HG02885 (cell line): ENCODE measurements around the gene SPINT1.
"Not testable (repeated sequence)": the region's sequence is repeated elsewhere in the genome, so short reads cannot be mapped to it uniquely, and the experiment has no call there.

Source experiments
- ATAC-seq: cut with Tn5 transposase; IDR thresholded peaks from one replicate; pipeline ENCODE4 v1.9.1; 2021; ENCODE audit warnings: mild to moderate bottlenecking; ENCODE audit not compliant: unreplicated experiment, poor library complexity

Gene SPINT1

DNA sequence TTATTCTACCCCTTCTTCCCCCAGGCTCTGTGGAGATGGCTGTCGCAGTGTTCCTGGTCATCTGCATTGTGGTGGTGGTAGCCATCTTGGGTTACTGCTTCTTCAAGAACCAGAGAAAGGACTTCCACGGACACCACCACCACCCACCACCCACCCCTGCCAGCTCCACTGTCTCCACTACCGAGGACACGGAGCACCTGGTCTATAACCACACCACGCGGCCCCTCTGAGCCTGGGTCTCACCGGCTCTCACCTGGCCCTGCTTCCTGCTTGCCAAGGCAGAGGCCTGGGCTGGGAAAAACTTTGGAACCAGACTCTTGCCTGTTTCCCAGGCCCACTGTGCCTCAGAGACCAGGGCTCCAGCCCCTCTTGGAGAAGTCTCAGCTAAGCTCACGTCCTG lies 12.9 kb downstream of the SPINT1 start:
- ATAC-seq = no peak

DNA sequence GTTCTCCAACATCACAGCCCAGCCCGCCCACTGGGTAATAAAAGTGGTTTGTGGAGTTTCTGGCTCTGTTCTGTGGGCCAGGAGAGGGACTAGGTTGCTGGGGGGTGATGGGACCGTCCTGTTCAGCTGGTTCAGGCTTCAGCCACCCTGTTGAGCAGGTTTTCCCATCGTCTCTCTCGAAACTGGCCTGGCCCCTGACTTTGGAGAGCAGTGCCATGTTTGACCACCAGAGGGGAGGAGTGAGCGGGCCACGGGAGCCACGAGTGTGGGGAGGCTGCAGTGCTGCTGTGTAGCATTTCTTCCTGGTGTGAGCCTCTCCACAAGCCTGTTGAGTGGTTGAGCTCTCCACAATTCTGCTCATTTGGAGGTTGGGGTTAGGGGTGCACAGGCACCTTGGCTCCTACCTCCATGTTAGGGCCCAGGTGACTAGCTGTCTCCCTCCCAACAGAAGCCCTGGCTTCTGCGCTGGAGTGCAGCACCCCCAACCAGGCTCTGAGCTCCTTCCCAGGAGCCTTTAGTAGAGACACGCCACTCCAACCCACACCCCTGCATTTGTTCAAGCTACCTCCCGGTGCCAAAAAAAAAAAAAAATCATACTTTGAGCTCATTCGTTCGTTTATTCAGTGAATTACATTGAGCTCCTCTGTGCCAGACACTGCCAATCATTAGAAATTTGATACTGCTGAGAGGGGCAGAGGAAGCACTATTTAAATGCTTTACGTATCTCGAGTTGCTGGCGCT lies 13.9 kb downstream of the SPINT1 start:
- peak; percentile 72 for ATAC-seq

DNA sequence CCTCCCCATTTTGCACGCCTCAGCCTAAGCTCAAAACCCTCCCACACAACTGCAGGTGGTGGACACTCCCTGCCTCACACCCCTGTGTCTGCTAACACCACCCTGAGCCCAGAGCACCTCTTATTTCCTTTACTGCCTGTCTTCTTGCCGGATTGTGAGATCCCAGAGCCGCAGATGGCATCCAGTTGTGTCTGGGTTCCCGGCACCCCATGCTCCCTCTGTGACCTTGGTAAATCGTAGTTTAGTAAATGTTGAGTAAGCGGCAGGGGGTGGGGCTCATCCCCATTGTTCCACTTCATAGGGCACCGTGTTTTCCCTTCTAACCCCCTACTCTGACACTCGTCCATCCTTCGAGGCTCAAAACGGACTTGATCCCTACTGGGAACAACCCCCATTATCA lies 14.9 kb downstream of the SPINT1 start:
- no peak for ATAC-seq

DNA sequence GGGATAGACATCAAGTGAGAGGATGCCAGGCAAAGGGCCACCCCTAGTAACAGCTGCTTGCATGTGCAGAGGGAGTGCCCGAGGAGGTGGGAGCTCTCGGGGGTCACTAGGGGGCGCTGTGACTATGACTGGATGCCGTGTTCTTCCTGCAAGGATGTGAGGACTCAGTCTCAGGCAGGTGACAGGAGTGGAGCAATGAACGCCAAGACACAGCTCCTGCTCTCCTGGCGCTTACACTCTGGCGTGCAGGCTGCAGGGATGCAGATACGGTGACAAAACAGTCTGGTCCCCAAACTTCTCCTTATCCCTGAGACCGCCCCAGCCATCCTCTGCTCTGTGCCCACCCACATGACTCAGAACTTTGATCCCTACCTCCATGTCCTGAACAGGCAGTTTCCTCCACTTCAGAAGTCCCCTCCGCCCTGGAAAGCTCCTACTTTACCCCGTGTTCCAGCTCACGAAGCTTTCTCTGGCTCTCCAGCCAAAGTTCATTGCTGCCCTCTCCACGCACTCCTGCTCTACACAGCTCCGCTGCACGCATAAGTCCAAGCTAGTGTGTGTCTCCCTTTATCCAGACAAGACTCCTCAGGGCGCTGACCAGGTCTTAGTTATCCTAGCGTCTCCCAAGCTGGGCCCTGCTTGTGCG lies 15.5 kb downstream of the SPINT1 start:
- no peak for ATAC-seq

- not testable (repeated sequence) for ATAC-seq
Measured at GRCh38 chr15:40861147-40861546, 17.3 kb downstream of the SPINT1 start.

GRCh38 chr15:40863660-40864270 lies 19.9 kb downstream of the SPINT1 start:
- no peak for ATAC-seq

DNA sequence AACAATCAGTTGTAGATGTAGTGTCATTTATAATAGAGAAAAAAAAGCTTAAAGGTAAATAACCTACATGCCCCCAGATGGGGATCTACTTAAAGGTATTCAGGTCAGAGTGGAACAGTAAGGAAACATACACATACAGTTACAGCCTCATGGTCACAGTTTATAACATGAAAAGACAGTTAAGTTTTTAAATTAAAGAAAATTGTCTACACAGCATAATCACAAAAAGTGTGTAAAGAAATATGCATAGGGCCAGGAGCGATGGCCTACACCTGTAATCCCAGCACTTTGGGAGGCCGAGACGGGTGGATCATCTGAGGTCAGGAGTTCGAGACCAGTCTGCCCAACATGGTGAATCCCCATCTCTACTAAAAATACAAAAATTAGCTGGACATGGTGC lies 23.4 kb downstream of the SPINT1 start:
- ATAC-seq = no peak

DNA sequence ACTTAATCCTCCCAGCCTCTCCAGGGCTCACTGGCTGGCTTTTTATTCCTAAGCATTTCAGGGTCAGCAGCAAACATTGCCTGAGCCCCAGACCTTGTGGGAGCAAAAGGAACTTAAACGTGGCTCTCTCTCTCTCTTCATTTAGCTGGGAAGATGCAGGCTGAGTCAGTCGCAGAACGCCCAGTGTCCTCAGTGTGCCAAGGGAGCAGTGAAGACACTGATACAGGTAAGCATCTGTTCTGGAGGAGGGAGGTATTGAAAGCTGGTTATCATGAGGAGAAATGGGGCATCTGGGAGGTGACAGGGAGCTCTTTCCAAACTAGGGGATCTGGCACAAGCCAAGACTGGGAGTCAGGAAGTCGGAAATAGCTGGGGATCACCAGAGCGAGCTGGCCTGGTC lies 25.8 kb downstream of the SPINT1 start:
- no peak for ATAC-seq

- no peak for ATAC-seq
Measured at GRCh38 chr15:40870716-40871115, 26.9 kb downstream of the SPINT1 start.

DNA sequence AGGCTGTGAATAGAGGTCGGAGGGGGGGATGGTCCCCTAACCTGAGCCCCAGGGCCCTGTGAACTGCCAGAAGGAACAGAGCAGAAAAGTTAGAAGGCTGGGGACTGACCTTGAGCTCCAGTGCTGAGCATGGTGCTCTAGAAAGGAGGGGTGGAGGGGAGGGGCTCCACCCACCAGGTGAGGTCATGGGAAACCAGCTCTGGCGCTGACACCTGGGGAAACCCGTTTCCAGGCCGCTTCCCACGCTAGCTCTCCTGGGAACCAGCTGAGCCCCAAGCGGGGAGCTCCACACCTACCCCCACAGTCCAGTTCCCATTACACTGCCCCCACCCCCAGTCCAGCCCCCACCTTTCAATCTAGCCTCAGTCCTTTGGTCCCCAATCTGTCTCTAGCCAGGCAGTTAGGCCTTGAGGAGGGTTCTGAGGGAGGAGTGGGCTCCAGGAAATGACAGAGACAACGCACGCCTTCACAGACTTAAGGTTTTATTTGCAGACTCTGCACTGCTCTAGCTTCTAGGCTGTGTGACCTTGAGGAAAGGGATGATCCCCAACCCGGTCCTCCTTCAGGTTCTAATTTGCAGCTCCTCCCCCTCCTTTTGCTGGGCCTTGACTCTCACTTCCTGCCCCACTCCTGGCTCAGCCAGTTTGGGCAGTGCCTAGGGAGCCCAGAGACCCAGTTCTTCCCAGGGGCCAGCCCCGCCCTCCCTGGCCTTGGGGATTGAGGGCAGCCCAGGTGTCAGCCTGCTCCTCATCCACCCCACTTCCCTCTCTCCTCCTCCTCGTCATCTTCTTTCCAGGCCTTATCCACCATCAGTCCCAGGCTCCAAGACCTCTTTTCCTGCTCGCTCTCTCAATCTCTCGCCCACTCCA lies 28.1 kb downstream of the SPINT1 start:
- no peak for ATAC-seq

DNA sequence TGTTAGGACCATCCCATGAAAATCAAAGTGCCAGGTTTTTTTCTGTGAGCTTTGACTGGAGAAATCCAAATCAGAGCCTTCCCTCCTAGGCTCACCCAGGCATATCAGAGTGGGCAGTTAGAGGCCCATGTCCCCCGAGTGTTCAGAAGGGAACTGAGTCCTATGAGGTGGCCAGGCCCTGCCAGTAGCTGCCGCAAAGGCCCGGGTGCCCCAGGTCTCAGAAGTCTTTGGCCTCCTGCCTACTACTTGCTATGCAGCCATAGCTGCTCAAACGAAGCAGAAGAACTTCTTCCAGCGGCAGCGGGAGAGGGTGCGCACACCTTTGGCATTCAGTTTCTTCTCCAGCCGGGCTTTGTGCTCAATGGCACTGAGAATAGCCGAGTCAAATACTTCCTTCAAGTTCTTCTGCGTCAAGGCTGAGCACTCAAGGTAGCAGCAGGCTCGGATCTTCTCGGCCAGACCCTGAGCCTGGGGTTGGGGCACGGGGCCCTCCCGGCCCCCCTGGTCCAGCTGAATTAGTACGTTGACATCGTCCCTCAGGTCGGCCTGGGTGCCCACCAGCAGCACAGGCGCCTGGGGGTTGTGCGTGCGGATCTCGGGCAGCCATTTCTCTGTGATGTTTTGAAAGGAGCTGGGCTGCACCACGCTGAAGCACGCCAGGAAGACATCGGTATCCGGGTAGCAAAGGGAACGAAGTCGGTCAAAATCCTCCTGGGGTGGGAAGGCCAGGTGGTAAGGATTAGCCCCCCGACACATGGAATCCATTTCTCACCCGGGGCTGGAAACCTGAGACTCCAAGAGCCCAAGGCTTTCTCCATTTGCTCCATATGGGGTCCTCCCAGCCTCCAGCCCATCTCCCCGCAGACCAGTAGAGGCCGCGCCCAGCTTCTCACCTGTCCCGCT lies 29.2 kb downstream of the SPINT1 start:
- no peak for ATAC-seq

DNA sequence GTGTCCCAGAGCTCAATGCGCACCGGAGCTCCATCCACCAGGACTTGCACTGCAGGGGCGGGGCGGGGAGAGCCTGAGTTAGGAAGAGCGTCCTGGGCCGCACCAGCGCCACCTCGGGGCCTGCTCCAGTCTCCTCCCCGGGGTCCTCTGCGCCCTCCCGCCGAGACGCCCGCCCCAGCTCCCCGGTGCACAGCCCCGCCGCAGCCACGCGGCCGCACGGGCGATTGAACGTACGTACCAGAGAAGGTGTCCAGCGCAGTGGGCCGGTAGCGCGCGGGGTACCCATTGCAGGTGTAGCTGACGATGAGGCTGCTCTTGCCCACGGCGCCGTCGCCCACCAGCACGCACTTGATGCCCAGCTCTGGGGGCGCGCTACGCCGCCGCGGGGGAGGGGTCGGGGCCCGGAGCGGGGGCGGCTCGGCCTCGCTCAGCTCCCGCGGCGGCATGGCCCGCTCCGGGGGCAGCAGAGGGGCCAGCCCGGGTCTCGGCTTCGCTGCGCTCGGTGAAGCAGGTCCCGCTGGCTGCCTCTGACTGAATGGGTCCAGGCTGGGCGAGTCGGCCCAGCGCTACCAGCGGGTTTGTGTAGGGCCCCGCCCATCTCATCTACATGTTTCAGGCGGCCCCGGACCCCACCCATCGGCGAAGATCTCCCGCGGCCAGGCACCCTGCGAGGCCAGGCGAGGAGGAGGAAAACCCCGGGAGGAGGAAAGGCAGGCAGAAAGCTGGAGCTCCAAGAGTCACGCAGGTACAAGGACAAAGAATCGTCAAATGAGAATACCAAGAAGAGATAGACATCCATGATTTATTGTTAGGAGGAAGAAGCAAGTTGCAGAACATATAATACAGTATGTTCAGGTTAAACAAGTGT lies 30.1 kb downstream of the SPINT1 start, which contains the start of gene RHOV:
TSS of gene RHOV (minus strand) at position 541 of the 868 bp plus-strand sequence. CDS start at position 446, 95 bp downstream.
- ATAC-seq = peak; percentile 58

DNA sequence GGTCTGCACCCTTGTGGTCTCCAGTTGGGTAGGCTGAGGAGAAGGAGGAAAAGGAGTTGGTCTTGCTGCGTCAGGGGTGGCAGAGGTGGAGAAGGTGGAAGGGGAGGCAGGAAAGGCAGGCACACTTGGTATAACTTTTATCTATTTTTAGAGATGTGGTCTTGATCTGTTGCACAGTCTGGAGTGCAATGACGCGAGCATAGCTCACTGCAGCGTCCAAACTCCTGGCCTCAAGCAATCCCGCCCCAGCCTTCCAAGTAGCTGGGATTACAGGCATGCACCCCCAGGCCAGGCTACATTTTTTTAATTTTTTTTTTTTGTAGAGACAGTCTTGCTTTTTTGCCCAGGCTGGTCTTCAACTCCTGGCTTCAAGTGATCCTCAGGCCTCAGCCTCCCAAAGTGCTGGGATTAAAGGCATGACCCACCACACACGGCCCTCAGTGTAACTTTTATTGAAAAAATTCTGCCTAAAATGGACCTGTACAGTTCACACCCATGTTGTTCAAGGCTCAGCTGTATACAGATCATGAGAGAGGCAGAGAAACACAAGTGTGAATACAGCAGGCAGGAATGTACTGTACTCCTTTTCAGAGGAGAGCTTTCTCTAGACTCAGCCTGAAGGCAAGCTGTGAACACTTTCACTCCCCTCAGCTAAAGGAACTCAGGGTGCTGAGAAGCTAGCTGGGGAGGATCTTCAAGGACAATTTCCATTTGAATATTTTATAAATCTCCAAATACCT lies 32.3 kb downstream of the SPINT1 start:
- no peak for ATAC-seq

DNA sequence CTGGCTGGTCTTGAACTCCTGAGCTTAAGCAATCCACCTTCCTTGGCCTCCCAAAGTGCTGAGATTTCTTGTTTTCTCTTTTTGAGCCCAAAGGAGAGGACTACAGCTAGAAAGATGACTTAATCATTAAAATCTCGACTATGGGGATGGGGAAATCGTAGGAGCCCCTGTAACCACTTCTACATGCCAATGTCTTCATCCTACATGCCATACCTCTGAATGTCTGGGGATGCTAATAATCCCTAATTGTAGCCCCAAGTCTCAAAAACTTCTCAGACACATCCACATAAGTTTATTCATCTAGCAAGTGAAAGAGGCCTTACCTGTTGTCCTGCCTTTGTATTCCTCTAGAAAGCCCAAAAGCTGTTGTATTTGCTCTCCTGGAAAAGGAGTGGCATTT lies 33.8 kb downstream of the SPINT1 start:
- ATAC-seq = no peak

GRCh38 chr15:40878785-40879184 lies 34.9 kb downstream of the SPINT1 start:
- ATAC-seq = peak; percentile 50

GRCh38 chr15:40879609-40880008 lies 35.8 kb downstream of the SPINT1 start:
- ATAC-seq = no peak

DNA sequence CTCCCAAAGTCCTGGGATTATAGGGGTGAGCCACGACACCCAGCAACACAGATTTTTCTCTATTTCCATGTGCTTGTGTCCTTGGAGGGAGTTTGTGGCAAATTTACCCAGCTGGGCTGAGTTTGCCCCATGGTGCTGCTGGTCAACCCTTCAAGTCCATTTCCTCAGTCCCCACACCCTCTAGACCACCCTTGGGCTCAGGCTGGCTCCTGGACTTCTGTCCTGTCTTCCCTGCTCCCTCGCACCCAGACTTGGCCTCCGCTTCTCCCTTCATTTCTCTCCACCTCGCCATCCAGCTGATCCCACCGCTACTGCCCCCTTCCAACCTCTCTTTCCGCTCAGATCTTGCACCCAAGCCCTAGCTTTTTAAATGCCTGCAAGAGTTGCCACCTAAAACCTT lies 37.5 kb downstream of the SPINT1 start:
- ATAC-seq = no peak

GRCh38 chr15:40886586-40886985 lies 42.7 kb downstream of the SPINT1 start:
- no peak for ATAC-seq
